Activated naive CD4-positive, alpha-beta T cell treated with anti-CD3 and anti-CD28 coated beads, Interleukin-2, amount 10 ng/mL, durations not matched to agents 7 days and 5 days (primary cell): ENCODE measurements around the gene SAAL1.
"Not testable (repeated sequence)": the region's sequence is repeated elsewhere in the genome, so short reads cannot be mapped to it uniquely, and the experiment has no call there.

Experiments used
- CTCF ChIA-PET: fragments of 350-600 bp; sonication (Branson Sonifier 250); formaldehyde crosslinking; loops from one replicate; lab custom pipeline; 2021; ENCODE audit warnings: antibody characterized with exemption; lab: Charles Lee
- DNase-seq: peaks from one replicate; pipeline ENCODE4 v3.0.0-alpha.2; 2020
- H3K27ac Mint-ChIP-seq: one replicate; pipeline ENCODE4 v1.8.0; 2021; ENCODE audit warnings: mild to moderate bottlenecking, moderate library complexity, mixed read lengths
- H3K27me3 Mint-ChIP-seq: one replicate; pipeline ENCODE4 v1.8.0; 2021; ENCODE audit warnings: mild to moderate bottlenecking, mixed read lengths
- H3K36me3 Mint-ChIP-seq: one replicate; pipeline ENCODE4 v1.8.0; 2021; ENCODE audit warnings: mixed read lengths
- H3K4me1 Mint-ChIP-seq: one replicate; pipeline ENCODE4 v1.8.0; 2021; ENCODE audit warnings: mixed read lengths
- H3K4me3 Mint-ChIP-seq: one replicate; pipeline ENCODE4 v1.8.0; 2021; ENCODE audit warnings: mild to moderate bottlenecking, moderate library complexity, mixed read lengths
- H3K9me3 Mint-ChIP-seq: one replicate; pipeline ENCODE4 v1.8.0; 2021; ENCODE audit warnings: mixed read lengths

Gene SAAL1

GRCh38 chr11:18105802-18106574, at the start of gene SAAL1:
TSS of gene SAAL1 (minus strand) at chr11:18106082. CDS start at chr11:18106041, 41 bp downstream.
- Mint-ChIP-seq H3K4me1 (peaks cover 22% of the 10 kb centered on the region), H3K27ac (peak within 1 kb of the TSS; percentile 81), H3K4me3 (peak within 1 kb of the TSS; percentile 91), H3K9me3 (no peaks in the 10 kb centered on the region), H3K27me3 (peaks cover 8% of the 10 kb centered on the region), H3K36me3 (peaks cover 20% of the 10 kb centered on the region)
- peak; percentile 91 for DNase-seq
- CTCF ChIA-PET, result interaction anchor here (0.6 to 3.7 kb wide), 18 partner anchors 10 to 654 kb away, joined by 3 to 27 read pairs (median 4); no protein-coding TSS in a partner anchor

- DNase-seq, result no peak
- H3K36me3 Mint-ChIP-seq, result no peaks in the 10 kb centered on the region
- no peak overlapping the region for H3K27ac Mint-ChIP-seq
- H3K4me3 Mint-ChIP-seq, result no peak overlapping the region
- CTCF ChIA-PET, result no interaction called here
- peaks cover 12% of the 10 kb centered on the region for H3K27me3 Mint-ChIP-seq
- no peaks in the 10 kb centered on the region for H3K4me1 Mint-ChIP-seq
- no peaks in the 10 kb centered on the region for H3K9me3 Mint-ChIP-seq
These were observed 45.7 kb upstream of the SAAL1 start for GRCh38 chr11:18151581-18151980.

GRCh38 chr11:18145837-18146236, 40.0 kb upstream of the SAAL1 start:
- Mint-ChIP-seq H3K9me3 (no peaks in the 10 kb centered on the region), H3K27me3 (peaks cover 8% of the 10 kb centered on the region), H3K4me1 (peaks cover 7% of the 10 kb centered on the region), H3K4me3 (no peak overlapping the region), H3K27ac (no peak overlapping the region), H3K36me3 (no peaks in the 10 kb centered on the region)
- no peak for DNase-seq
- CTCF ChIA-PET, result interaction anchor here (1.1 kb wide), 1 partner anchor 30 kb away, joined by 3 read pairs; no protein-coding TSS in a partner anchor

- CTCF ChIA-PET, result interaction anchor here (1.1 kb wide), 1 partner anchor 29 kb away, joined by 3 read pairs; no protein-coding TSS in a partner anchor
- Mint-ChIP-seq H3K27me3 (peaks cover 12% of the 10 kb centered on the region), H3K4me1 (peaks cover 7% of the 10 kb centered on the region), H3K4me3 (no peak overlapping the region), H3K9me3 (no peaks in the 10 kb centered on the region), H3K27ac (no peak overlapping the region), H3K36me3 (no peaks in the 10 kb centered on the region)
- DNase-seq, result no peak
These were observed 39.1 kb upstream of the SAAL1 start for GRCh38 chr11:18145025-18145424.

GRCh38 chr11:18144243-18144642, 38.4 kb upstream of the SAAL1 start:
- peaks cover 18% of the 10 kb centered on the region for H3K27me3 Mint-ChIP-seq
- peaks cover 7% of the 10 kb centered on the region for H3K4me1 Mint-ChIP-seq
- no peak overlapping the region for H3K4me3 Mint-ChIP-seq

GRCh38 chr11:18140145-18140544, 34.3 kb upstream of the SAAL1 start:
- no peaks in the 10 kb centered on the region for H3K9me3 Mint-ChIP-seq
- H3K4me1 Mint-ChIP-seq, result no peaks in the 10 kb centered on the region
- H3K4me3 Mint-ChIP-seq, result no peak overlapping the region
- CTCF ChIA-PET, result no interaction called here
- H3K36me3 Mint-ChIP-seq, result no peaks in the 10 kb centered on the region
- H3K27me3 Mint-ChIP-seq, result peaks cover 18% of the 10 kb centered on the region
- H3K27ac Mint-ChIP-seq, result no peak overlapping the region
- DNase-seq, result no peak

More at GRCh38 chr11:18144243-18144642, 38.4 kb upstream of the SAAL1 start:
- Mint-ChIP-seq H3K9me3 (no peaks in the 10 kb centered on the region), H3K27ac (no peak overlapping the region), H3K36me3 (no peaks in the 10 kb centered on the region)
- DNase-seq, result no peak
- CTCF ChIA-PET, result no interaction called here

- H3K27ac Mint-ChIP-seq, result no peak overlapping the region
- CTCF ChIA-PET, result no interaction called here
- no peaks in the 10 kb centered on the region for H3K4me1 Mint-ChIP-seq
- H3K4me3 Mint-ChIP-seq, result no peak overlapping the region
- H3K9me3 Mint-ChIP-seq, result no peaks in the 10 kb centered on the region
- peaks cover 34% of the 10 kb centered on the region for H3K27me3 Mint-ChIP-seq
- no peak for DNase-seq
- no peaks in the 10 kb centered on the region for H3K36me3 Mint-ChIP-seq
These were observed 31.4 kb upstream of the SAAL1 start for GRCh38 chr11:18137186-18137800.

- H3K4me1 Mint-ChIP-seq, result no peaks in the 10 kb centered on the region
- H3K27ac Mint-ChIP-seq, result no peak overlapping the region
- DNase-seq, result no peak
- CTCF ChIA-PET, result no interaction called here
- no peak overlapping the region for H3K4me3 Mint-ChIP-seq
- peaks cover 33% of the 10 kb centered on the region for H3K27me3 Mint-ChIP-seq
- no peaks in the 10 kb centered on the region for H3K9me3 Mint-ChIP-seq
- H3K36me3 Mint-ChIP-seq, result no peaks in the 10 kb centered on the region
These were observed 29.4 kb upstream of the SAAL1 start for GRCh38 chr11:18135308-18135707.

- Mint-ChIP-seq H3K36me3 (no peaks in the 10 kb centered on the region), H3K27ac (no peak within 1 kb of the TSS), H3K4me3 (no peak within 1 kb of the TSS), H3K27me3 (peaks cover 38% of the 10 kb centered on the region), H3K4me1 (no peaks in the 10 kb centered on the region), H3K9me3 (no peaks in the 10 kb centered on the region)
- CTCF ChIA-PET, result no interaction called here
- DNase-seq, result no peak
These were observed 26.5 kb upstream of the SAAL1 start, which contains the start of gene MRGPRX3 for GRCh38 chr11:18132341-18132740. TSS of gene MRGPRX3 (plus strand) at chr11:18132571. CDS start at chr11:18137203, 4,632 bp downstream.

GRCh38 chr11:18131115-18131514, 25.2 kb upstream of the SAAL1 start:
- H3K9me3 Mint-ChIP-seq, H3K4me1 Mint-ChIP-seq, DNase-seq, H3K36me3 Mint-ChIP-seq, H3K27ac Mint-ChIP-seq, H3K4me3 Mint-ChIP-seq, CTCF ChIA-PET: not testable (repeated sequence)
- peaks cover 36% of the 10 kb centered on the region for H3K27me3 Mint-ChIP-seq

GRCh38 chr11:18121331-18121828, 15.5 kb upstream of the SAAL1 start:
- H3K4me1 Mint-ChIP-seq, H3K9me3 Mint-ChIP-seq, CTCF ChIA-PET, H3K36me3 Mint-ChIP-seq, H3K27me3 Mint-ChIP-seq, H3K27ac Mint-ChIP-seq, DNase-seq, H3K4me3 Mint-ChIP-seq: not testable (repeated sequence)

- peaks cover 38% of the 10 kb centered on the region for H3K27me3 Mint-ChIP-seq
- H3K4me1 Mint-ChIP-seq, result no peaks in the 10 kb centered on the region
- CTCF ChIA-PET, result interaction anchor here (0.6 to 3.1 kb wide), 34 partner anchors 10 to 737 kb away, joined by 3 to 27 read pairs (median 4); partner anchors contain the start of genes SAAL1 and TSG101
- no peaks in the 10 kb centered on the region for H3K9me3 Mint-ChIP-seq
- no peak overlapping the region for H3K4me3 Mint-ChIP-seq
- no peaks in the 10 kb centered on the region for H3K36me3 Mint-ChIP-seq
- DNase-seq, result peak; percentile 75
- H3K27ac Mint-ChIP-seq, result no peak overlapping the region
These were observed 9.7 kb upstream of the SAAL1 start for GRCh38 chr11:18115360-18116127.

GRCh38 chr11:18111005-18111404, 5.1 kb upstream of the SAAL1 start:
- no peak overlapping the region for H3K27ac Mint-ChIP-seq
- peaks cover 42% of the 10 kb centered on the region for H3K27me3 Mint-ChIP-seq
- no peaks in the 10 kb centered on the region for H3K9me3 Mint-ChIP-seq
- CTCF ChIA-PET, result interaction anchor here (1.1 to 1.4 kb wide), 3 partner anchors 119 to 380 kb away, joined by 3 to 5 read pairs (median 4); no protein-coding TSS in a partner anchor
- DNase-seq, result no peak
- H3K36me3 Mint-ChIP-seq, result no peaks in the 10 kb centered on the region
- no peak overlapping the region for H3K4me3 Mint-ChIP-seq
- peaks cover 2% of the 10 kb centered on the region for H3K4me1 Mint-ChIP-seq

GRCh38 chr11:18108254-18108653, 2.4 kb upstream of the SAAL1 start:
- Mint-ChIP-seq H3K27me3 (peaks cover 25% of the 10 kb centered on the region), H3K4me3 (no peak overlapping the region), H3K9me3 (no peaks in the 10 kb centered on the region), H3K4me1 (peaks cover 12% of the 10 kb centered on the region), H3K27ac (no peak overlapping the region), H3K36me3 (peaks cover 2% of the 10 kb centered on the region)
- CTCF ChIA-PET, result interaction anchor here (1.6 kb wide), 1 partner anchor 377 kb away, joined by 3 read pairs; no protein-coding TSS in a partner anchor
- DNase-seq, result no peak
